GM18502 (cell line): ENCODE results near the gene ATP5PB.

Experiments
- ATAC-seq: cut with Tn5 transposase; IDR thresholded peaks from one replicate; pipeline ENCODE4 v1.9.1; 2021; ENCODE audit warnings: mild to moderate bottlenecking; ENCODE audit not compliant: unreplicated experiment, poor library complexity

Gene ATP5PB

DNA sequence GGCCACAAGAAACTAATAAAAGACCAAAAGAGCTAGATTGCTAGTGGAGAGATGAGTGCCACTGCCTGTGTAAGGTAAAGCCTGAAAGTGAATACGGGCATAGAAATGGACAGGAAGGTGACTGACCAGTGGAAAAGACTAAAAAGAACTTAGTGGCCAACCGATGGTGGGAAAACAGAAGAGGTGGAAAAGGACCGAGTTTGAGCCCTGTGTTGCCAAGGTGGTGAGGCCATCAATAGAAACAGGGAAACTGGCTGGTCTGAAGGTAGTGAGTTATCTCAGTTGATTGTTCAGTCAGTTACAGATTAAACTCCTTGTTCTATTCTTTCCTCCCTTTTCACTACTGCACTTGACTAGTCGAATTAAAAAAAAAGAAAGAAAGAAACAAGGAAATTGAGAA lies 2.7 kb upstream of the ATP5PB start:
- ATAC-seq, result no peak

GRCh38 chr1:111446967-111447892 lies 2.0 kb upstream of the ATP5PB start:
- no peak for ATAC-seq

- ATAC-seq, result peak; percentile 22
Measured at GRCh38 chr1:111448482-111448917, 764 bp upstream of the ATP5PB start.

DNA sequence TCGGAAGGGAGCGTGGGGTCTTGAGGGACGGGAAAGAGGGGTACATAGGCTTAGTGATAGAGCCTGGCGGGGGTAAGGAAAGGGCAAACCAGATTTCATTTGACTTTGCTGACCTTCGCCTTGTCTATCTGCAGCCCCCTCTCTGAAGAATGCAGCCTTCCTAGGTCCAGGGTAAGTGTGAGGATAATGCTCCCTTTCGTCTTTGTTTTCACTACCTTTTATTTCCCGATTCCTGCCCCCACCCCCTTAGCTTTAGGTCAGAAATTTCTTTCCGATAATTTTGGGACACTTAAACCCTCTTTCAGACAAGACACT lies 396 bp downstream of the ATP5PB start:
- no peak for ATAC-seq

- no peak for ATAC-seq
Measured at GRCh38 chr1:111450185-111450584, 921 bp downstream of the ATP5PB start.

DNA sequence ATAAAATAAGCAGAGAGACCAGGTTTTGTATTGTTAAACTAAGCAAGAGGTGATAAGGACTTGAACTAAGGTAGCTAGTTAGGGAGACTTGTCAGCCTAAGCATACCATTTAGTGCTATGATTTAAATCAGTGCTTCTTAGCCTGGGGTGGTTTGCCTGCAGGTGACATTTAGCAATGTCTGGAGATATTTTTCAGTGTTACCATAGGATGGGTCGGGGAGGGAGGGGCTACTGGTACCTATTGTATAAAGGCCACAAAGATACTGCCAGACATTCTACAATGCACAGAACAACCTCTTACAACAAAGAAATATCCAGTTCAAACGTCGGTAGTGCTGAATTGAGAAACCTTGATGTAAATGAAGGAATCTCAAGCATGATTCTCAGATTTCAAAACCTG lies 3.3 kb downstream of the ATP5PB start:
- no peak for ATAC-seq

DNA sequence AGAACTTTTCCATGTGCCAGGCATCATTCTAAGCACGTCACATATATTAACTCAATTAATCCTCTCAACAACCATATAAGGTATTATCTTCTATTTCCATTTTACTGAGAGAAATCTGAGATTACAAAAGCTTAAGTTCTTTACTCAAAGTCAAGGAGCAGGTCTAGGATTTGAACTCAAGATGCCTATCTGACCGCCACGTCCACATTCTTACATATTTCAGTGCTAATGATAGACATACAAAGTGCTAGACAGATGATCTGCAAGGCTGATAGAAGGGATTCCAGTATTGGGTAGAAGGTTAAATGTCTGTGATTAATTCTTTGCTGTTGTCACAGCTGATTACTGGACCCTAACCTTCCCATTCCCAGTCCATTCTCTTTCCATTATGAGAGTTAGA lies 4.4 kb downstream of the ATP5PB start:
- no peak for ATAC-seq

DNA sequence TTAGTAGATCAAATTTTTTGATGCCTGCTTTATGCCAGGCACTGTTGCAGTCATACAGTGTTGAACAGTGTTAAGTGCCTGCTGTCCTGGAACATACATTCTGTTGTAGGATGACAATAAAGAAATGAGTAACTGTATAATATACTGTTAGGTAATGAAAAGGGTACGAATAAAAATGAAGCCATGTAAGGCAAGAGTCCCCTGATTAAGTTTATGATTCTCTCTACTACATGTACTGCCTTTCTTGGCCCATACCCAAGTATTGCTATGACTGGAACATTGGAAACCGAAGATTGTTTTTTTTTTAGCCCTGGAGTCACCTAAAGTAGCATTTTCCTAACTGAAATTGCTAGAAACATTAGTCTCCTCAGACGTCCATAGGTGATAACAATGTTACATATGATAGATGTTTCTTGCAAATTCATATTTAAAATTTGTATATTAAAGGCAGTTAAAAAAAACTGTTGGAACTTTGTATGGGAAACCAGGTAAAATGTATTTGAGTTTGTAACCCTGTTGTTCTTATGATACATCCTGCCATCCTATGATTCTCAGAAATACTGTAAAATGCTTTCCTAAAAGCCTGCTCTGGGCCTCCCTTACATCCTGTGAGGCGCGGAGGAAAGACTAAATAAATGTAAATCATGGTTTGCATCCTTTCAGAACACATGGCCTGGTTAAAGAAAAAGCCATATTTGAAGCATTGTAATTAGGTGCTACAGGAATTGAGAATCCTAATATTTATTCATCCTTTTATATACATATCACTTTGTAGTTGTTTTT lies 5.8 kb downstream of the ATP5PB start:
- ATAC-seq, result peak; percentile 46

DNA sequence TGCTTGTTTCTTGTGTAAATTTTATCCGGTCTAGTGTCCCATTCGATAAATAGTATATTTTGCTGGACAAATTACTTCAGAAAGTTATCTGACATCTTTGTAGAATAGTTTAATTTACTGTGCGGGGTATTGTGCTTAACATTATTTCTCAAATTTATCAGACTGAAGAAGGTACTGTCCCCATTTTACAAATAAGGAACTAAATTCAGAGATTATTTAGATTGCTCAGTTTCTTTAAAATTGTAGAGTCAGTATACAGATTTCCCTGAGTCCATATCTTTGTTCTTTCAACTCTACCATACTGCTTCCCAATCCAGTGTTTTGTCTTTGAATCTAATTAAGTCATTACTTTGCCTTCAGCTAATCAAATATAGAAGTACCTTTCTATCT lies 6.4 kb downstream of the ATP5PB start:
- no peak for ATAC-seq

DNA sequence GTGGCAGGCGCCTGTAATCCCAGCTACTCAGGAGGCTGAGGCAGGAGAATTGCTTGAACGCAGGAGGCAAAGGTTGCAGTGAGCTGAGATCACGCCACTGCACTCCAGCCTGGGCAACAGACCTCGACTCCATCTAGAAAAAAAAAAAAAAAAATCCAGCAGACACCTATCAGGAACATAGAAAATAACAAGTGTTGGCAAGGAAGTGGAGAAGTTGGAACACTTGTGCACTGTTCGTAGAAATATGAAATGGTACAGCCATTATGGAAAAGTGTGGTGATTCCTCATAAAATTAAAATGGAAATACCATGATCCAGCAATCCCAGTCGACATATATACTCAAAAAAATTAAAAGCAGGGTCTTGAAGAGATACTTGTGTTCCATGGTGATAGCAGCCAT lies 12.5 kb downstream of the ATP5PB start:
- no peak for ATAC-seq

DNA sequence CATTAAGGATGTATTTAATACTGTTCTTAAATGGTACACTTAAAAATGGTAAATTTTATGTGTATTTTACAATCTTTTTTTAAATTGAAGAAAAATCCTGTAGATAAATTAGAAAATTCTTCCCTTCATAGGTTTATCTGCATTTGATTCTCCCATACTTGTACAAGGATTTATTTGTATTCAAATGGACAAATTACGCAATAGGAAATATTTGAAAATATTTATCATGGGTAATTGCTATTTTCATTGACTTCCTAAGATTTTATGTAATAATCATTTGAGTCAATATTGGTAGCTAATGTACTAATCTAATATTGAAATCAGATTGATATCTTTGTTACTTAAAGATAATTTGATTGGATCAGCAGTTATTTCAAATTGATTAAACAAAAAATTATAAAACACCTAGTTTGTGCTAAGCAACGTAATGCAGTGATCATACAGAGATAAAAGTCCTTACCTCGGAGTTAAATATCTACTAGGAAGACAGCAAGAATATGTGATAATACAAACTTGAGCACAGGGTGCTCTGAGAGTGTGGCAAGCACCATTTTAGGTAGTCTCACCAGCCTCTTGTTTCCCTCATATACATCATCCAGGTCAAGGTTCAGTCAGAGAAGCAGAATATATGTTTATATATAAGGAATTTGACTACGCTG lies 13.2 kb downstream of the ATP5PB start:
- ATAC-seq, result no peak

DNA sequence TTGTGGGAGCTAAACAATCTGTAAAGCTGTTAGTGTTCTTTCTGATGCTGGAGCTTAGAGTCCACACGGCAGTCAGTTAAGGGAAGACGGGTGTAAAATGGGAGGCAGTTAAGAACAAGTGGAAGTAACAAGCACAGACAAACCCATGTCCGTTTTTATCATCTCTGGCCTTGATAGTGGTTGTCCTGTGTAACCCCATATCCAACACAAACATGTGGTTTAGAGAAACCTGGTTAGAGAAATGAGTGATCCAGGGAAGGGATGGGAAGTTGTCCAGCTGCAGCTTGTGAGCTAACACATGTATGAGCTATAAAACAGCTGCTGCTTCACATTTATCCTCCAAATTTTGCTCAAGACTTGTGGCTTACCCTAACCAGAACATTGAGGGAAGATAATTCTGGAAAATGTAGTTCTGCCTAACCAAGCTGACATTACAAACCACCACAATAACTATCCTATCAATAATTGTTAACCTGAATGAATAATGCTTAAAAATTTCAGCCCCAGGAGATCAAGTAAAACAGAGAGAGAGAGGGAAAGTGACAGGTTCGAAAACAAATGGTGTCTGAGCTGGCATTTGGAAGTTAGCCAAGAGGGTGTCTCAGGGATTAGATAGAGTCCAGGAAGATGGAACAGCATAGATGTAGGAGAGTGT lies 13.9 kb downstream of the ATP5PB start:
- ATAC-seq, result no peak

DNA sequence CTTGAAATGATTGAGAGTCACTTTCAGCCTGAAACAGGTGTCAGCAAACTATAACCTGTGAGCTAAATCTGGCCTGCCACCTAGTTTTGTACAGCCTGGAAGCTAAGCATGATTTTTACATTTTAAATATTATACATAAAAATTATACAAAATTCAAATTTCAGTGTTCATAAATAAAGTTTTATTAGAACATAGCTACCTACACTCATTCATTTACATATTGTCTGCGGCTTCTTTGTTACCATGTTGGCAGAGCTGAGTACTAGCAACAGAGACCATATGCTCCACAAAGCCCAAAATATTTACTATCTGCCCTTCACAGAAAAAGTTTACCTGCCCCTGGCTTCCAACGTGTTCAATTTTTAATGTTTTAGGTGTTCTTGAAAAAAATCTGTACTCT lies 16.5 kb downstream of the ATP5PB start:
- no peak for ATAC-seq

DNA sequence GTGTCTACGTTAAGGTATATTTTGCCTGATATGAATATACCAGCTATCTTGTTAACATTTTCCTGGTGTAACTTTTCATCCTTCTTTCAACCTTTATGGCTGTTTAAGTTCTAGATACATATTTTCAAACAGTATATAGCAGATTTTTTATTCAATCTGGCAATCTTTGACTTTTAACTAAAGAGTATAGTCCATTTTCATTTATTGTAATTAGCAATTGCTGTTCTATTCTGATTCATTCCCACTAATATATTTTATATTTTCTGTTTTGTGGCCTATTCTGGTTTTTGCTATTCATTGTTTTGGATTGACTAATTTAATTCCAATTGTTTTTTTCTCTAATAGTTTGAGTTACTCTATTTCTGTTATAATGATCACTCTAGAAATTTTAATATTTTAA lies 17.2 kb downstream of the ATP5PB start:
- no peak for ATAC-seq

- no peak for ATAC-seq
Measured at GRCh38 chr1:111467865-111468716, 18.8 kb downstream of the ATP5PB start.

GRCh38 chr1:111468717-111469100 lies 19.4 kb downstream of the ATP5PB start:
- ATAC-seq, result no peak

GRCh38 chr1:111469539-111469938 lies 20.3 kb downstream of the ATP5PB start:
- no peak for ATAC-seq

DNA sequence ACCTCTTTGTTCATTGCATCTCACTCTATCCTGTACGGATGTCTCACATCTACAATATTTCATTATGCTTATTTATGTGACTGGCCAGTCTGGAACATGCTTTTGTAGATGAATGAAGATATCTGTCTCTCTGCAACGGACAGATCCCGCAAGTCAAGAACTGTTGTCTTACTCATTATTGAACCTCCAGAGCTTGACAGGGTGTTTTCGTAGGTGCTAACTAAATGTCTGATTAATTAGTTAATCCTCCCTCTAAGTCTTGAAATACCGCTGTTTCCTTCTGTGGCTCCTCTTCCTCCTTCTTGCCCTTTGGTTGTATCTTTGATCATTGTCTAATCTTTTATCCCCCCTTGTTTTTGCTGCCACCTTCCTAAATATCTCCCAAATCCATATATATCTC lies 21.3 kb downstream of the ATP5PB start:
- no peak for ATAC-seq

GRCh38 chr1:111471012-111471411 lies 21.7 kb downstream of the ATP5PB start:
- ATAC-seq, result no peak

DNA sequence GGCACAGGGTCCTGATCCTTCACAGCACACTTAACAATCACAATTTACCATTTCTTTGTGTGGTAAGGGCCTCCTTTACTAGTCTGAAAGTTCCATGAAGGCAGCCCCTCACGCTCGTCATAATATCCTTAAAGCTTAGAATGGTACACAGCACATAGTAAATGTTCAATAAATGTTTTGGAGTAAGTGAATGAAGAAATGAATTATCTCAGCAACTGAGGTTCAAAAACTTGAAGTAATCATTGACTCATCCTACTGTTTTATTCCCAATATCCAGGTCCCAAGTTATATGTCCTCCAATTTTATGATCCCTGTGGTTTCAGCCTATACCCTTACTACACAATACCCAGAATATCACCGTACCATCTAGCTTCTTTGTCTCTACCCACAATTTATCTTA lies 22.3 kb downstream of the ATP5PB start:
- ATAC-seq, result no peak
